ENCODE measurements around the gene CRTC2.

CRTC2 gene

DNA sequence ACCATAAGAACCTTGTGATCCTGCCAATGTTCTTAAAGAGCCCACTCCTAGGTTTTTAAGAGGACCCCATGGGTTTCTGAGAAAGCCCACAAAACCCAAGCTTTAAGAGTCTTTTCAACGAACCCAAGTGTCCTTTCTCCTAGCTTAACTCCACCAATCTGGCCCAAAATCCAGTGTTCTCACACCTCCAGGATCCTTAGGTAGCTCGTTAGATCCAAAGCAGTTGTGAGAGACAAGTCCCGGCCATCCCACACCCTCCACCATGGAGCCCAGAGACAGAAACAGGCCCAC lies 13.6 kb downstream of the CRTC2 start:
- H3K9me3 ChIP-seq (ENCODE audit: low read length): no peaks in the 10 kb centered on the region
- H3K4me1 ChIP-seq (ENCODE audit: insufficient read depth, low read length): peaks cover 22% of the 10 kb centered on the region
- no peaks in the 10 kb centered on the region for H3K27me3 ChIP-seq (ENCODE audit: control insufficient read depth in 1 of 2, insufficient read depth in 2 of 2, low read length in 2 of 2)
- H3K27ac ChIP-seq (ENCODE audit: low read depth, low read length): peak overlapping the region; percentile 69
- peak overlapping the region; percentile 50 for H3K9ac ChIP-seq (ENCODE audit: low read length)
- peak overlapping the region; percentile 57 to 58 for H3K4me3 ChIP-seq (ENCODE audit: low read depth in 1 of 2, low read length in 2 of 2)
- peaks cover 60% of the 10 kb centered on the region for H3K36me3 ChIP-seq (ENCODE audit: insufficient read depth, low read length)

DNA sequence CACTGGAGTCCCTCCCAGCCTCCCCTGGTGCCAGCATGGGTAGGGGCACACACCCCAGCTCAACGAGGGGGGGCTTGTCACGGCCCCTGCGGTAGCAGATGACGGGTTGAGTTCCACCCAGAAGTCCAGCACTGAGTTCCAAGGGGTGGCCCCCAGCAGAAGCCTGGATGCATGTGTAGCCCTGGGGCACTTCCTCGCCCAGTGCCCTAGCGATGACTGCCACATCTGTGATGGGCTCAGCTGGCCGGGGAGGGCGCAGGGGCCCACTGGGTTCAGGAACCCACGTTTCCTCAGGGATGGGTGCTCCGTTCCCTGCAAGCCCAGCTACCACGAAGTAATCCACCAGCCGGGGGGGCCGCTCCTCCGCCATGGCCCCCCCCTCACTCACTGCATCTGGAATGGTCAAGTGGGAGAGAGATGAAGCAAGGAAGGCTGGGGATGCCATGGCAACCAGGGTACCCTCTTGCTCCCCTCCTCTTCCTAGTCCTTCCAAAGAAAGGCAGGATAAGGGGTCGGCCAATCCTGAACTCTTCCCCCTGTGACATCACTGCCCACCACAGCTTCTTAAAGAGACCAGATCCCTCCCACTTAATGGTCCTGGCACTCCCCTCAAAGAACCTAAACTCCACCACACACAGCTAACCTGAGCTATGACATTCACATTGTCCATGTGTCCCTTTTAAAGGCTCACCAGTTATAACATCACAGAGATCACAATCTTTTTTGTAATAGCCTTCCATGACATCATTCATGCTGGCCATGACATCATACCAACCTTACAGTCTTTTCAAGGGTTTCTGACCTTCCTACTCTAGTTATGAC lies 14.2 kb downstream of the CRTC2 start:
- H3K4me3 ChIP-seq (ENCODE audit: low read depth in 1 of 2, low read length in 2 of 2): peak overlapping the region in 1 of 2 donors; percentile 58
- peaks cover 62% of the 10 kb centered on the region for H3K36me3 ChIP-seq (ENCODE audit: insufficient read depth, low read length)
- H3K27me3 ChIP-seq (ENCODE audit: control insufficient read depth in 1 of 2, insufficient read depth in 2 of 2, low read length in 2 of 2): no peaks in the 10 kb centered on the region
- H3K9me3 ChIP-seq (ENCODE audit: low read length): no peaks in the 10 kb centered on the region
- H3K27ac ChIP-seq (ENCODE audit: low read depth, low read length): peak overlapping the region; percentile 69
- H3K4me1 ChIP-seq (ENCODE audit: insufficient read depth, low read length): peaks cover 22% of the 10 kb centered on the region
- H3K9ac ChIP-seq (ENCODE audit: low read length): no peak overlapping the region

DNA sequence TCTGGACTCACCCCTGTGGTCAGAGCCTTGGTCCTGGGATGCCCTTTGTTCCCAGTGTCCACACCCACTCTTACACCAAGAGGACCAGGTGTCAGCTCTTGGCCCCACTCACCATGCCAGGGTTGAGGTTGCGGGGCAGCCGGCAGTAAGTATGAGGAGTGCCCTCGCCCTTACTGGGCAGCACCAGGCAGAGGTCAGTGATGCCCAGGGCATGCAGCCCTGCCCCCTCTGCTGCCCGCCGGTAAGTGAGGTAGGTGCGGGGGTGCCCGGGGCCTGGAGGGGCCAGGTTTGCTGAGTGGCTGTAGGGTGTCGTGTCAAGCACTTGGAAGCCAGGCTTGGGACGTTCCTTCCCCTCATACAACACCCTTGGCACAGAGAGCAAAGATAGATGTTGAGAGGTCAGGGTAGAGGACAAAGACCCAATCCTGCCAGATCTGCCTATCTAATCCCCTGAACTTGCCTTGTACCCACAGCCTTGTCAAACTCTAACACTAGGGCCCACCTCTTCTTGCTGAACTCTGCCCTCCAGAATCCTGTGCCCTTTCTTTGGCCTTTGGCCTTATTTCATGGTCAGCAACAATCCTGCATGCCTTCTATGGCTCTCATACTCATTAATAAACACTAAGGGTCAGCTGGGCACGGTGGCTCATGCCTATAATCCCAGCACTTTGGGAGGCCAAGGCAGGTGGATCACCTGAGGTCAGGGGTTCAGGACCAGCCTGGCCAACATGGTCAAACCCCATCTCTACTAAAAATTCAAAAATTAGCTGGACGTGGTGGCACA lies 15.5 kb downstream of the CRTC2 start:
- Histone ChIP-seq H3K9me3 (ENCODE audit: low read length) (no peaks in the 10 kb centered on the region), H3K4me1 (ENCODE audit: insufficient read depth, low read length) (peaks cover 22% of the 10 kb centered on the region), H3K4me3 (ENCODE audit: low read depth in 1 of 2, low read length in 2 of 2) (no peak overlapping the region), H3K27ac (ENCODE audit: low read depth, low read length) (no peak overlapping the region), H3K27me3 (ENCODE audit: control insufficient read depth in 1 of 2, insufficient read depth in 2 of 2, low read length in 2 of 2) (no peaks in the 10 kb centered on the region), H3K36me3 (ENCODE audit: insufficient read depth, low read length) (peaks cover 54% of the 10 kb centered on the region), H3K9ac (ENCODE audit: low read length) (no peak overlapping the region)

DNA sequence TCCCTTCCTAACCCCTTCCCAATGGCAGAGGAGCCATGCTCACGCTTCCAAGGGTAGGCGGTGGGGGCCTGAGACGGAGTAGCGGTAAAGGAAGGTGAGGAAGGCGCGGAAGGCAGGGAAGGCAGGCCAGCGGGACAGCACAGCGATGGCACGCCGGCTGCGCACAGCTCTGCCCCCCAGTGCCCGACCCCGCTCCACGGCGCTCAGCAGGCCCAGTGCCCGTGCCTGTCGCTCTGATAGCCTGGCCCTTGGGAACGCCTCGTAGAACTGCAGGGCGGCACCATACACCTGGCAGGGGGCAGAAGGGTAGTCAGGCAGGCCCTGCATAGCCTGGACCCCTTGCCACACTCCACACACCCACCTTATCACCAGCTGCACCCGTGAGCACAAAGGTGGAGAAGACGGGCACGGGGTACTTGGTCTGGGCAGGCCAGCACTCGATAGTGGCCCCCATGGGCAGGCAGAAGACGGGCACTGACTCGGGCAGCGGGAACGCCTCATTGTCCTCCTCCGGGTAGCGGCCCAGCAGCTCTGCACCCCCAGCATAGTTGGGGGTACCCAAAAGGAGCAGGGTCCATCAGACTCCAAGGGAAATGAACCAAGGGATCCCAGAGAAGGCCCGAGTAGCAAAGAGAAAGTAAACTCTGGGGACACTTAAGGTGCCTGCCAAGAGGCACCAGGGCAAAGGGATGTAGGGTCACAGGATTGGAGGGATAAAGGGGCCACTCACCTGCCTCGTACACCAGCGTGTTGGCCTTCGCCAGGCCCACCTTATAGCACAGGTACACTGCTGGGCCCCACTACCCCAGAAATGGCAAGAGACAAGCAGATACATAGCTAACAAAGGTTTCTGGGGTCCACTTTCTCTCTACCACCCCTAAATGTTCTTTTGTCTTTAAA lies 16.3 kb downstream of the CRTC2 start:
- Histone ChIP-seq H3K4me1 (ENCODE audit: insufficient read depth, low read length) (peaks cover 19% of the 10 kb centered on the region), H3K27me3 (ENCODE audit: control insufficient read depth in 1 of 2, insufficient read depth in 2 of 2, low read length in 2 of 2) (no peaks in the 10 kb centered on the region), H3K9me3 (ENCODE audit: low read length) (no peaks in the 10 kb centered on the region), H3K9ac (ENCODE audit: low read length) (no peak overlapping the region), H3K27ac (ENCODE audit: low read depth, low read length) (no peak overlapping the region), H3K36me3 (ENCODE audit: insufficient read depth, low read length) (peaks cover 54% of the 10 kb centered on the region), H3K4me3 (ENCODE audit: low read depth in 1 of 2, low read length in 2 of 2) (no peak overlapping the region)

DNA sequence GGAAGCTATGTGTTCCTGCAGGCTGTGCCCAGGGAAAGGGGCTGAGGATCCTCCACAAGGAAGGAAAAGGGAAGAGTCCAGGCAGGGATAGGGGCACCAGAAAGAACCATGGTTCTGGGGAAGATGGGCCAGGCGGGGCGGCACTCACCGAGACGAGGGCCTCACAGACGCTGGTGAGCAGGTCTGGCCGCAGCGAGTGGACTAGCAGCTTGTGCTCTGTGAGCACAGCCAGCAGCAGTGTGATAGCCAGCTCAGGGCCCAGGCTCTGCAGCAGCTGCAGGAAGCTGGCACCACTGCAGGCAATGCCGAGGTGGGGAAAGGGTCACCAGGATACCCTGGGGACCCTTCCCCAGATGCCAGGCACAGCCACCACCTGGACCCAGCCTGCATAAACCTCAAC lies 17.7 kb downstream of the CRTC2 start:
- Histone ChIP-seq H3K27me3 (ENCODE audit: control insufficient read depth in 1 of 2, insufficient read depth in 2 of 2, low read length in 2 of 2) (no peaks in the 10 kb centered on the region), H3K4me3 (ENCODE audit: low read depth in 1 of 2, low read length in 2 of 2) (no peak overlapping the region), H3K36me3 (ENCODE audit: insufficient read depth, low read length) (peaks cover 65% of the 10 kb centered on the region), H3K9ac (ENCODE audit: low read length) (no peak overlapping the region), H3K4me1 (ENCODE audit: insufficient read depth, low read length) (peaks cover 14% of the 10 kb centered on the region), H3K27ac (ENCODE audit: low read depth, low read length) (no peak overlapping the region), H3K9me3 (ENCODE audit: low read length) (no peaks in the 10 kb centered on the region)

DNA sequence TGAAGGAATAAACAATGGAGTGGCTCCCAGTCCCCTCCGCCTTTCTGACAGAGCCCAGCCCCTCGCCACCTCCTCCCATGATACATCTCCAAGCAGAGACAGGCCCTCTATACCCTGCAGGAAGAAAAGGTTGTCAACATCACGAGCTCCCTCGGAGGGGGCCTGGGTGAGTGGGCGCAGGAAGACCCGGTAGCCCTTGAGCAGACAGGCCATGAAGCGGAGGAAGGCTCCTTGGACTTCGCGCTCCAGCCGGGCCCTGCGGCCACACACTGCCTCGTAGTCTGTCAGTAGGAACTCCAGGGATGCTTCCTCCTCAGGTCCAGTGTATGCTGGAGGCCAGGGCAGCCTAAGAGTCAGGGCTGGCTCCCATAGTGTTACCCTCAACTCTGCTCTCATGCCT lies 18.9 kb downstream of the CRTC2 start:
- no peaks in the 10 kb centered on the region for H3K9me3 ChIP-seq (ENCODE audit: low read length)
- H3K27me3 ChIP-seq (ENCODE audit: control insufficient read depth in 1 of 2, insufficient read depth in 2 of 2, low read length in 2 of 2): no peaks in the 10 kb centered on the region
- peaks cover 78% of the 10 kb centered on the region for H3K36me3 ChIP-seq (ENCODE audit: insufficient read depth, low read length)
- H3K9ac ChIP-seq (ENCODE audit: low read length): no peak overlapping the region
- H3K4me1 ChIP-seq (ENCODE audit: insufficient read depth, low read length): peaks cover 4% of the 10 kb centered on the region
- no peak overlapping the region for H3K27ac ChIP-seq (ENCODE audit: low read depth, low read length)
- H3K4me3 ChIP-seq (ENCODE audit: low read depth in 1 of 2, low read length in 2 of 2): no peak overlapping the region

DNA sequence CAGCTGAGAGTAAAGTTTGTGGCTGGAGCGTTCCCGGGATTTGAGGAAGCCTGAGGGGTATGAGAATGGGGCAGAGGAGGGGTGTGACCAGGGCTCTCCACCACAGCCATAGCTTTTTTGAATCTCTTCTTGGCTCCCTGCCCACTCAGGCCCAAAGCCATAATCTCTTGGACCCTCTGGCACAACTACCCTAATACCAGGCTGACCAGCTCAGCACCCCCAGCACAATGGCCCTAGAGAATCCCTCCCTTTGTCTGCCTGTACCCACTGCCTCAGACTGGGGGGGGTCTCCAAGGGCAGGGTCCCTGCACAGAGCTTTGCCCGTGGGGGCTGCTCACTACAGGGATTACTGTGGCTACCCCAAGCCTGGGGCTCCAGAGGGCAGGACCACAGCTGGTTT lies 19.4 kb downstream of the CRTC2 start:
- Histone ChIP-seq H3K4me1 (ENCODE audit: insufficient read depth, low read length) (no peaks in the 10 kb centered on the region), H3K9me3 (ENCODE audit: low read length) (no peaks in the 10 kb centered on the region), H3K9ac (ENCODE audit: low read length) (no peak overlapping the region), H3K27ac (ENCODE audit: low read depth, low read length) (no peak overlapping the region), H3K4me3 (ENCODE audit: low read depth in 1 of 2, low read length in 2 of 2) (no peak overlapping the region), H3K27me3 (ENCODE audit: control insufficient read depth in 1 of 2, insufficient read depth in 2 of 2, low read length in 2 of 2) (no peaks in the 10 kb centered on the region), H3K36me3 (ENCODE audit: insufficient read depth, low read length) (peaks cover 81% of the 10 kb centered on the region)

DNA sequence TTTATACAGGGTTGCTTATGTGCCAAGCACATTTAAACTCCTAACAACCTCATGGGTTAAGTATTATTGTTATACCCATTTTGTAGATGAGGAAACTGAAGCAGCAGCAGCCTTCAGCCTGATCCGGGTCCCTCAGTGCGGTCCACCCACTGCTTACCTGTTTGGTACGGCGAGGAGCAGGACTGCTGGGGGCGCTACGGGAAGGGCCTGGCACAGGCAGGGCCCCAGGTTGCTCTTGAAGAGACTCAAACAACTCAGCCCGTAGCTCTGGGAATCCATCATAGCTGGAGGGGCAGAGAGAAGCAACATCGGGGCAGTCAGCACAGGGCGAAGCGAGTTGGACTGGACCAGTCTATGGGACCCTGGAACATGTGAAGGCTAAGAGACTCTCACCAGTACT lies 21.1 kb downstream of the CRTC2 start:
- H3K4me1 ChIP-seq (ENCODE audit: insufficient read depth, low read length): no peaks in the 10 kb centered on the region
- H3K27ac ChIP-seq (ENCODE audit: low read depth, low read length): no peak overlapping the region
- no peak overlapping the region for H3K9ac ChIP-seq (ENCODE audit: low read length)
- H3K36me3 ChIP-seq (ENCODE audit: insufficient read depth, low read length): peaks cover 84% of the 10 kb centered on the region
- no peaks in the 10 kb centered on the region for H3K9me3 ChIP-seq (ENCODE audit: low read length)
- no peaks in the 10 kb centered on the region for H3K27me3 ChIP-seq (ENCODE audit: control insufficient read depth in 1 of 2, insufficient read depth in 2 of 2, low read length in 2 of 2)
- H3K4me3 ChIP-seq (ENCODE audit: low read depth in 1 of 2, low read length in 2 of 2): no peak overlapping the region

DNA sequence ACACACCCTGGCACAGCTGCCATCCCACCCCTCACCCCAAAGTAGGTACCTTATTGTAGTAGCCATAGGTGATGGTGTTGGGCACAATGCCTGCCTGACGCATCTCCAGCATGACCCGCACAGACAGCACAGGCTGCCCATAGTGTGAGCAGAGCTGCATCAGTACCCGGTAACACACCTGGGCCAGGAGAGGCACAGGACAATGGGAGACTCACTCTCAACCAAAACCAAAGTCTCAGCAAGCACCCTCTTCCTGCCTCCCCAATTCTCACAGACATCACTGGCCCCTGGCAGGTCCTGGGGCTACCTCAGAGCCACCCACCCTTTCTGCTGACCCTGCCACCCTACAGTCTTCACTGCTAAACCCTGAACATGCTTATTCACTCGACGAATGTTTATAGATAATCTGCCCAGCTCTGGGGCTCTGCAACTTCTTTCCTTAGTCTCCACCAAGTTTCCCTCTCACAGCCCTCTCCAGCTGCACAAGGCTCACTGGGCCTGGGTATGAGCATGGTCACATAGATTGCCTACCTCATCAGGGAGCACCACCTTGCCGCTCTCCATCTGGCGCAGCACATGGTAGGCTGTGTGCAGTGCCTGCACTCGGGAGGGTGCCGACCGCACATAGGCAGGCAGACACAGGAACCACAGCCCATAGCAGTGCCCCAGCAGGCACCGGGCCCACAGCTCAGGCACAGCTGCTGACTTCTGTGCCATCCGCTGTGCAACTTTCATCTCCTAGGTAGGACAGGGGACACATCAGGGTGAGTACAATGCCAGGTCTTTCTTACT lies 22.2 kb downstream of the CRTC2 start:
- H3K4me1 ChIP-seq (ENCODE audit: insufficient read depth, low read length): no peaks in the 10 kb centered on the region
- H3K4me3 ChIP-seq (ENCODE audit: low read depth in 1 of 2, low read length in 2 of 2): no peak overlapping the region
- peaks cover 79% of the 10 kb centered on the region for H3K36me3 ChIP-seq (ENCODE audit: insufficient read depth, low read length)
- H3K9me3 ChIP-seq (ENCODE audit: low read length): no peaks in the 10 kb centered on the region
- no peak overlapping the region for H3K9ac ChIP-seq (ENCODE audit: low read length)
- H3K27ac ChIP-seq (ENCODE audit: low read depth, low read length): no peak overlapping the region
- H3K27me3 ChIP-seq (ENCODE audit: control insufficient read depth in 1 of 2, insufficient read depth in 2 of 2, low read length in 2 of 2): no peaks in the 10 kb centered on the region

DNA sequence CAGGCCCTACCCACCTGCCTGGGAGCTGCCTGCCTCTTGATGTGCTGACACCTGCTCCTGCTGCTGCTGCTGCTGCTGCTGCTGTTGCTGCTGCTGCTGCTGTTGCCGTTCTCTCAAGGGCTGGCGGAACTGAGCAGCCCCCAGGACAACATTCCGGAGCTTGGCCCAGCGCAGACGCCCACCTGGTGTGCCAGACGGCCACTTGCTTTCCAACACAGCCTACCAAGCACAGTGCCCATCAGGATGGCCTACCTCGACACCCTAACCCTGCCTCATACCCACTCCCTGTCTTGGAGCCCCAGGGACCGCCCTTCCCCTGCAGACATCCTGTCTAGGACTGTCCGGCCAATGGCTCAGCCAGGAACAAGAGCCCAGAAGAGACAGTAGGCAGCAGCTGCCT lies 23.7 kb downstream of the CRTC2 start:
- no peak overlapping the region for H3K4me3 ChIP-seq (ENCODE audit: low read depth in 1 of 2, low read length in 2 of 2)
- no peaks in the 10 kb centered on the region for H3K27me3 ChIP-seq (ENCODE audit: control insufficient read depth in 1 of 2, insufficient read depth in 2 of 2, low read length in 2 of 2)
- no peaks in the 10 kb centered on the region for H3K4me1 ChIP-seq (ENCODE audit: insufficient read depth, low read length)
- H3K9me3 ChIP-seq (ENCODE audit: low read length): no peaks in the 10 kb centered on the region
- H3K36me3 ChIP-seq (ENCODE audit: insufficient read depth, low read length): peaks cover 74% of the 10 kb centered on the region
- H3K27ac ChIP-seq (ENCODE audit: low read depth, low read length): no peak overlapping the region
- no peak overlapping the region for H3K9ac ChIP-seq (ENCODE audit: low read length)

DNA sequence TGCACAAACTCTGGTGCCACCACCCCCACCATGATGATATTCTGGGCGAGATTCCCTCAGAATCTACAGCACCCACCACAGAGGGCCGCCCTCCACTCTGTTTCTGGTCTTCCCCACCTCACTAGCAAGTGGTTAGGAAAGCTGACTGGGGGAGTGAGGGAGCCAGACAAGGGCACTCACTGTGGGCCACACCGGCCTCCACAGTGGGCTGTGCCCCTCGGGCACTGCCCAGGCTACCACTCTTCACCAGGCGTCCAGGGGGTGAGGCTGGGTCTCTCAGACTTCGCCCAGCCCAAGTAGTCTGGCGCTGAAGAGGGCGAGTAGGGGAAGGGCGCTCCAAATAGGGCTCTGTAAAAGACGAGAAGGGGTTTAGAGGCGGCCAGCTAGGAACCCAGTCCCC lies 24.5 kb downstream of the CRTC2 start:
- H3K27me3 ChIP-seq (ENCODE audit: control insufficient read depth in 1 of 2, insufficient read depth in 2 of 2, low read length in 2 of 2): no peaks in the 10 kb centered on the region
- H3K27ac ChIP-seq (ENCODE audit: low read depth, low read length): no peak overlapping the region
- H3K9ac ChIP-seq (ENCODE audit: low read length): no peak overlapping the region
- no peaks in the 10 kb centered on the region for H3K4me1 ChIP-seq (ENCODE audit: insufficient read depth, low read length)
- H3K36me3 ChIP-seq (ENCODE audit: insufficient read depth, low read length): peaks cover 66% of the 10 kb centered on the region
- H3K9me3 ChIP-seq (ENCODE audit: low read length): no peaks in the 10 kb centered on the region
- no peak overlapping the region for H3K4me3 ChIP-seq (ENCODE audit: low read depth in 1 of 2, low read length in 2 of 2)
